Measurements from ENCODE around the gene POLR2L.

Gene POLR2L

DNA sequence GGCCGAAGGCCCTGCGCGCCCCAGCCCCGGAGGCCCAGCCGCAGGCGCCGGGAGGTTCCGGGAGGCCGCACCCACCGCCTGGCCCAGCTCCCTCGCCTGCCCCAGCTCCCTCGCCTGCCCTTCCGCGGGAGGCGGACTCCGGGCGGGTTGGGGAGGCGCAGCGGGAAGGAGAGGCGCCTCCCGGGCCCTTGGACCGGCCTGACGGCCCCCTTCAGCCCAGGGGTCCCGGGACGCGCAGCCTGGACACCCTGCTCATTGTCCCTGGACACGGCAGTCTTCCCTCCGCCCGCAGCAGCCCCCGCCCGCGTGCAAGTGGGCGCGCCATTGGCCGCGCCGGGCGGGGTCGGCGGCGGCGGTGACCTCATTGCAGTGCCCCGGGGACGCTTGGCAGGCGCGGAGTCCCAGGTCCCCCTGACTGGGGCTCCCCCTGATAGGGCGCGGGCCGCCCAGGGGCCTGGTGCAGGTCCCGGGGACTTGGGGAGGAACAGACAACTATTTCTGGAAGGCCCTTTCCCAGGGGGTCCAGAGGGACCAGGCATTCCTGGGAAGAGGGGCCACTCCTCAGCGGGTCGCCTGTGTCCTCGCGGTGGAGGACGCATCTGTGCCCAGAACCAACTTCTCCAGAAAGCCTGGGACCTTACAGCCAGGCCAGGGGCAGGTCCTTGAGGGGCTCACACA is 9.1 kb downstream of the POLR2L start:
- peak; percentile 2 for ATAC-seq
- TF ChIP-seq ZFP30 (CRISPR knock-in tag; IDR thresholded peaks at IDR 0.05) (no peak), TCF4 (CRISPR knock-in tag; IDR thresholded peaks at IDR 0.05; ENCODE audit: borderline replicate concordance) (no peak), ZNF8 (CRISPR knock-in tag; IDR thresholded peaks at IDR 0.05) (no peak), ZC3H10 (CRISPR knock-in tag; IDR thresholded peaks at IDR 0.05) (no peak), ZNF565 (CRISPR knock-in tag; conservative IDR thresholded peaks at IDR 0.05; ENCODE audit: low read depth) (no peak)
- TF ChIP-seq, protein P1, sequence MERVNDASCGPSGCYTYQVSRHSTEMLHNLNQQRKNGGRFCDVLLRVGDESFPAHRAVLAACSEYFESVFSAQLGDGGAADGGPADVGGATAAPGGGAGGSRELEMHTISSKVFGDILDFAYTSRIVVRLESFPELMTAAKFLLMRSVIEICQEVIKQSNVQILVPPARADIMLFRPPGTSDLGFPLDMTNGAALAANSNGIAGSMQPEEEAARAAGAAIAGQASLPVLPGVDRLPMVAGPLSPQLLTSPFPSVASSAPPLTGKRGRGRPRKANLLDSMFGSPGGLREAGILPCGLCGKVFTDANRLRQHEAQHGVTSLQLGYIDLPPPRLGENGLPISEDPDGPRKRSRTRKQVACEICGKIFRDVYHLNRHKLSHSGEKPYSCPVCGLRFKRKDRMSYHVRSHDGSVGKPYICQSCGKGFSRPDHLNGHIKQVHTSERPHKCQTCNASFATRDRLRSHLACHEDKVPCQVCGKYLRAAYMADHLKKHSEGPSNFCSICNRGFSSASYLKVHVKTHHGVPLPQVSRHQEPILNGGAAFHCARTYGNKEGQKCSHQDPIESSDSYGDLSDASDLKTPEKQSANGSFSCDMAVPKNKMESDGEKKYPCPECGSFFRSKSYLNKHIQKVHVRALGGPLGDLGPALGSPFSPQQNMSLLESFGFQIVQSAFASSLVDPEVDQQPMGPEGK (CRISPR knock-in tag; IDR thresholded peaks at IDR 0.05; ENCODE audit: borderline replicate concordance), result no peak
- TF ChIP-seq, protein P2, sequence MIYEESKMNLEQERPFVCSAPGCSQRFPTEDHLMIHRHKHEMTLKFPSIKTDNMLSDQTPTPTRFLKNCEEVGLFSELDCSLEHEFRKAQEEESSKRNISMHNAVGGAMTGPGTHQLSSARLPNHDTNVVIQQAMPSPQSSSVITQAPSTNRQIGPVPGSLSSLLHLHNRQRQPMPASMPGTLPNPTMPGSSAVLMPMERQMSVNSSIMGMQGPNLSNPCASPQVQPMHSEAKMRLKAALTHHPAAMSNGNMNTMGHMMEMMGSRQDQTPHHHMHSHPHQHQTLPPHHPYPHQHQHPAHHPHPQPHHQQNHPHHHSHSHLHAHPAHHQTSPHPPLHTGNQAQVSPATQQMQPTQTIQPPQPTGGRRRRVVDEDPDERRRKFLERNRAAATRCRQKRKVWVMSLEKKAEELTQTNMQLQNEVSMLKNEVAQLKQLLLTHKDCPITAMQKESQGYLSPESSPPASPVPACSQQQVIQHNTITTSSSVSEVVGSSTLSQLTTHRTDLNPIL (CRISPR knock-in tag; IDR thresholded peaks at IDR 0.05; ENCODE audit: low read depth), result no peak

DNA sequence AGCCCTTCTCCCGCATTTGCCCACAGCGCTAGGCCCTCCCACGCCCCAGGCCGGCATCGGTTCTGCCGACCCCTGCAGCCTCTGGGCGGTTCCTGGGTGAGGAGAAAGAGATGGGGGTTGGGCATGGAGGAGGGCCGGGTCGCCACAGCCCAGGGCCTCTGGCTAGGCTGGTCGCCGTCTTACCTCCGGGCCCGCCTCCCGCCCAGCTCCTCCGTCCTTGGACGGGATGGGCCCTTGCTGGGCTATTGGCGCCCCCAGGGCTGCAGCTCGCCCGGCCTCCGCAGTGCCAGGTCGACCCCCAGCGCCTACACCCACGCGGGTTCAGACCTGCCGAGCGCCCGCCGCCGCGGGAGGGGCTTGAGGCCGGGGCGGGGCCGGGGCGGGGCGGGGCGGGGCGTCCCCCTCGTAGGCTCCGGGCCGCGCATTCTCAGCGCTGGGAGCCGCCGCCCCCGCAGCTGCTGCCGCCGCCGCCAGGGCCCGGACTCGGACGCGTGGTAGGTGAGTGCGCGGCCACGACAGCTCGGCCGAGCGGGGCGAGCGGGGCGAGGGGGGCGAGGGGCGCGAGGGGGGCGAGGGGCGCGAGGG is 9.7 kb downstream of the POLR2L start, which contains the start of gene CD151:
Gene CD151, plus strand, starts transcription at position 424 of the 585 bp plus-strand sequence. CDS start 3,118 bp downstream, outside the sequence.
- ATAC-seq, result peak; percentile 30
- TF ChIP-seq ZNF565 (CRISPR knock-in tag; conservative IDR thresholded peaks at IDR 0.05; ENCODE audit: low read depth), result no peak
- TF ChIP-seq PPARA (CRISPR knock-in tag; IDR thresholded peaks at IDR 0.05; ENCODE audit: borderline replicate concordance), result no peak
- no peak for TF ChIP-seq ZFP3 (CRISPR knock-in tag; IDR thresholded peaks at IDR 0.05)
- TF ChIP-seq TOX (CRISPR knock-in tag; IDR thresholded peaks at IDR 0.05; ENCODE audit: borderline replicate concordance), result no peak
- TF ChIP-seq, protein P3, sequence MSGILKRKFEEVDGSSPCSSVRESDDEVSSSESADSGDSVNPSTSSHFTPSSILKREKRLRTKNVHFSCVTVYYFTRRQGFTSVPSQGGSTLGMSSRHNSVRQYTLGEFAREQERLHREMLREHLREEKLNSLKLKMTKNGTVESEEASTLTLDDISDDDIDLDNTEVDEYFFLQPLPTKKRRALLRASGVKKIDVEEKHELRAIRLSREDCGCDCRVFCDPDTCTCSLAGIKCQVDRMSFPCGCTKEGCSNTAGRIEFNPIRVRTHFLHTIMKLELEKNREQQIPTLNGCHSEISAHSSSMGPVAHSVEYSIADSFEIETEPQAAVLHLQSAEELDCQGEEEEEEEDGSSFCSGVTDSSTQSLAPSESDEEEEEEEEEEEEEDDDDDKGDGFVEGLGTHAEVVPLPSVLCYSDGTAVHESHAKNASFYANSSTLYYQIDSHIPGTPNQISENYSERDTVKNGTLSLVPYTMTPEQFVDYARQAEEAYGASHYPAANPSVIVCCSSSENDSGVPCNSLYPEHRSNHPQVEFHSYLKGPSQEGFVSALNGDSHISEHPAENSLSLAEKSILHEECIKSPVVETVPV (CRISPR knock-in tag; IDR thresholded peaks at IDR 0.05), result no peak
- no peak for TF ChIP-seq RARB (CRISPR knock-in tag; IDR thresholded peaks at IDR 0.05)
- TF ChIP-seq OSR1 (CRISPR knock-in tag; IDR thresholded peaks at IDR 0.05), result no peak
- TF ChIP-seq GLIS3 (CRISPR knock-in tag; IDR thresholded peaks at IDR 0.05), result no peak
- TF ChIP-seq ISL1 (CRISPR knock-in tag; IDR thresholded peaks at IDR 0.05), result no peak
- no peak for TF ChIP-seq BACH2 (CRISPR knock-in tag; IDR thresholded peaks at IDR 0.05; ENCODE audit: borderline replicate concordance)
- TF ChIP-seq ZC3H10 (CRISPR knock-in tag; IDR thresholded peaks at IDR 0.05), result no peak

DNA sequence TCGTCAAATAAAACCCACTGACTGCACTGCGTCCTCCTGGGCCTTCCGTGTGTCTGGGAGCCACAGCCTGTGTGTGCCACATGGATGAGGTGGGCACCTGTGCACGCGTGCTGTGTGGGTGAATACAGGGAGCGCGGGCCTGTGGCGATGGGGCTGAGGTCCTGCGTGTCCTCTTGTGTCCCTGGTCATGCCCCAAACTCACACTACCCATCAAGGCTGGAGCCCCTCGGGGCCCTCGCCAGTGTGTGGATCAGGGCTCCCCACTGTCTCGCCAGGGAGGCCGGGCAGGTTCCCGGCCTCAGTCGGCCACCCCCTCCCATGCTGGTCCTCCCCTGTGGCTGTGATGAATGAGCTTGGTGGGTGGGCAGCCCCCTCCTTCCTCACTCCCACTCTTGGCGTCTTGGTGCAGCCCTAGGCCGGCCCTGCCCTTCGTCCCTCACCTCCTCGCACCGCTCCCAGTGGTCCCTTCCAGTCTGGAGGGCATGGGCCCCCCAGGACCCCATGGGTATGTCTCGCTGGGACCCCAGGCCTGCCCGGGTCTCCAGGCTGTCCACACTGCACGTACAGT is 10.3 kb downstream of the POLR2L start:
- no peak for TF ChIP-seq BACH2 (CRISPR knock-in tag; IDR thresholded peaks at IDR 0.05; ENCODE audit: borderline replicate concordance)
- no peak for TF ChIP-seq OSR1 (CRISPR knock-in tag; IDR thresholded peaks at IDR 0.05)
- no peak for TF ChIP-seq ZFP30 (CRISPR knock-in tag; IDR thresholded peaks at IDR 0.05)
- no peak for TF ChIP-seq SNAI2 (CRISPR knock-in tag; IDR thresholded peaks at IDR 0.05)
- TF ChIP-seq, protein P2 (CRISPR knock-in tag; IDR thresholded peaks at IDR 0.05; ENCODE audit: low read depth), result no peak
- no peak for TF ChIP-seq RARB (CRISPR knock-in tag; IDR thresholded peaks at IDR 0.05)
- no peak for TF ChIP-seq CSDC2 (CRISPR knock-in tag; IDR thresholded peaks at IDR 0.05)
- no peak for TF ChIP-seq ZFP3 (CRISPR knock-in tag; IDR thresholded peaks at IDR 0.05)
- TF ChIP-seq GLIS3 (CRISPR knock-in tag; IDR thresholded peaks at IDR 0.05), result no peak
- TF ChIP-seq ARNTL (CRISPR knock-in tag; IDR thresholded peaks at IDR 0.05; ENCODE audit: borderline replicate concordance, low read depth), result no peak
- TF ChIP-seq, protein P3 (CRISPR knock-in tag; IDR thresholded peaks at IDR 0.05), result no peak
- no peak for TF ChIP-seq ZC3H10 (CRISPR knock-in tag; IDR thresholded peaks at IDR 0.05)
- no peak for ATAC-seq

Data from SK-N-SH treated with all-trans-retinoic acid at 6 μM for 48 hours (cell line).